Measurements from ENCODE around the gene HIBADH. TPM values are rescaled to one million over a fixed set of nuclear protein-coding genes. Genes with fewer than 3 reads are reported as not detected.

HIBADH gene
- total and polyA plus RNA-seq, 10 donors = 12.4 to 38.6 (median 22.6) TPM

GRCh38 chr7:27482219-27482618 lies 180.5 kb downstream of the HIBADH start:
- intact Hi-C loops (cut with DNase I; ENCODE audit: low total_unique reads) = no loop called here
- TF ChIP-seq POLR2A (IDR thresholded peaks at IDR 0.05) = no peak
- TF ChIP-seq POLR2AphosphoS5 (IDR thresholded peaks at IDR 0.05) = no peak
- no peak for TF ChIP-seq CTCF (IDR thresholded peaks at IDR 0.05 in 8 of 11, conservative IDR thresholded peaks at IDR 0.05 in 3 of 11)
- Histone ChIP-seq H3K9me3 (no peaks in the 10 kb centered on the region), H3K27ac (no peak overlapping the region), H3K36me3 (no peaks in the 10 kb centered on the region), H3K4me1 (no peaks in the 10 kb centered on the region), H3K27me3 (replicated peaks in 1 of 7) (no peaks in the 10 kb centered on the region), H3K4me3 (no peak overlapping the region)
- DNase-seq = no peak
- 75 to 93% (median 80%) methylated on average over 1 of the region's 1 CpG for WGBS, 5 donors

- no peak overlapping the region for H3K4me3 ChIP-seq
- H3K27ac ChIP-seq = no peak overlapping the region
- no peaks in the 10 kb centered on the region for H3K36me3 ChIP-seq
- no peaks in the 10 kb centered on the region for H3K27me3 ChIP-seq (replicated peaks in 1 of 7)
- no peak for TF ChIP-seq CTCF (IDR thresholded peaks at IDR 0.05 in 8 of 11, conservative IDR thresholded peaks at IDR 0.05 in 3 of 11)
- TF ChIP-seq POLR2A (IDR thresholded peaks at IDR 0.05) = no peak
- TF ChIP-seq POLR2AphosphoS5 (IDR thresholded peaks at IDR 0.05) = no peak
- no peaks in the 10 kb centered on the region for H3K4me1 ChIP-seq
- H3K9me3 ChIP-seq = no peaks in the 10 kb centered on the region
- intact Hi-C loops (cut with DNase I; ENCODE audit: low total_unique reads) = no loop called here
- DNase-seq = no peak
Measured at GRCh38 chr7:27478556-27478955, 184.1 kb downstream of the HIBADH start.

GRCh38 chr7:27478084-27478483 lies 184.6 kb downstream of the HIBADH start:
- no peak overlapping the region for H3K4me3 ChIP-seq
- H3K36me3 ChIP-seq = no peaks in the 10 kb centered on the region
- TF ChIP-seq POLR2AphosphoS5 (IDR thresholded peaks at IDR 0.05) = no peak
- no peak for TF ChIP-seq CTCF (IDR thresholded peaks at IDR 0.05 in 8 of 11, conservative IDR thresholded peaks at IDR 0.05 in 3 of 11)
- TF ChIP-seq POLR2A (IDR thresholded peaks at IDR 0.05) = no peak
- WGBS, 5 donors = 46 to 91% (median 70%) methylated on average over 1 of the region's 1 CpG
- no peaks in the 10 kb centered on the region for H3K9me3 ChIP-seq
- DNase-seq = no peak
- H3K4me1 ChIP-seq = no peaks in the 10 kb centered on the region
- intact Hi-C loops (cut with DNase I; ENCODE audit: low total_unique reads) = no loop called here
- H3K27ac ChIP-seq = no peak overlapping the region
- H3K27me3 ChIP-seq (replicated peaks in 1 of 7) = no peaks in the 10 kb centered on the region

- no peak for DNase-seq
- Histone ChIP-seq H3K27me3 (replicated peaks in 1 of 7) (no peaks in the 10 kb centered on the region), H3K27ac (no peak overlapping the region), H3K4me3 (no peak overlapping the region), H3K36me3 (no peaks in the 10 kb centered on the region), H3K4me1 (no peaks in the 10 kb centered on the region), H3K9me3 (no peaks in the 10 kb centered on the region)
- TF ChIP-seq POLR2A (IDR thresholded peaks at IDR 0.05) = no peak
- no peak for TF ChIP-seq CTCF (IDR thresholded peaks at IDR 0.05 in 8 of 11, conservative IDR thresholded peaks at IDR 0.05 in 3 of 11)
- WGBS, 5 donors = 26 to 63% (median 45%) methylated on average over 2 of the region's 2 CpGs
- intact Hi-C loops (cut with DNase I; ENCODE audit: low total_unique reads) = no loop called here
Measured at GRCh38 chr7:27476493-27476892, 186.2 kb downstream of the HIBADH start.

Other genes with a start within 250 kb of the HIBADH start
- 100 to 1,000 TPM in 5 of 7 donors, 10 to 100 TPM in 2; 87.6 to 146 (median 115) TPM for gene TAX1BP1, start 77.3 kb upstream of the HIBADH start, total RNA-seq
- gene TAX1BP1, start 77.3 kb upstream of the HIBADH start, polyA plus RNA-seq = 10 to 100 TPM; 28.6 to 48.7 (median 39.9) TPM